SU-DHL-6 (cell line): Measurements from ENCODE around the gene GPD1.

Experiments used
- EZH2phosphoT487 ChIP-seq: fragments of 200-600 bp; sonication (generic), shearing (Covaris generic); conservative IDR thresholded peaks from 2 replicates; pipeline ENCODE4 v1.6.1; 2018; ENCODE audit warnings: mild to moderate bottlenecking, antibody characterized with exemption, low read length, moderate library complexity, mixed read lengths
- TF ChIP-seq, protein P1 (sequence below): fragments of 200-600 bp; sonication (generic); IDR thresholded peaks from one replicate; pipeline ENCODE4 v1.5.1; 2017; ENCODE audit warnings: antibody characterized with exemption, mild to moderate bottlenecking, low read length, moderate library complexity; ENCODE audit not compliant: insufficient read depth, poor library complexity, severe bottlenecking

DNA sequence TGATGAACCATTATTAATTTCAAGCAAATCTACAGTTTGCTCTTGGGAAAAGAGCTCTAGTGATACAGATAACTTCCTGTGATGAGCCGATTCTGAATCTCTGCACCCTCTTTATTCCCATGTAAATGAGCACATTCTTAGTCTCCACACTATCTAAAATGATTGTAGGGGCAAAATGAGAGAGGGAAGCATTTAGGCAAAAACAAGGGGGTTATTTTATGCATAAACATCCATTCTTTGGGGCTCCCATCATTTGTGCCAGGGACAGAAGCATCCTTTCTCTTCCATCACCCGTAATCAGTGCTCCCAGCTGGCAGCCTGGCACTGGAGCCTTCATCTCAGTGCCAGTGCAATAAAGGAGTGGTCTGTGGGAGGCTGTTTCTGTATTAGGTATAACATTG is 1.7 kb upstream of the GPD1 start:
- TF ChIP-seq, protein P1, sequence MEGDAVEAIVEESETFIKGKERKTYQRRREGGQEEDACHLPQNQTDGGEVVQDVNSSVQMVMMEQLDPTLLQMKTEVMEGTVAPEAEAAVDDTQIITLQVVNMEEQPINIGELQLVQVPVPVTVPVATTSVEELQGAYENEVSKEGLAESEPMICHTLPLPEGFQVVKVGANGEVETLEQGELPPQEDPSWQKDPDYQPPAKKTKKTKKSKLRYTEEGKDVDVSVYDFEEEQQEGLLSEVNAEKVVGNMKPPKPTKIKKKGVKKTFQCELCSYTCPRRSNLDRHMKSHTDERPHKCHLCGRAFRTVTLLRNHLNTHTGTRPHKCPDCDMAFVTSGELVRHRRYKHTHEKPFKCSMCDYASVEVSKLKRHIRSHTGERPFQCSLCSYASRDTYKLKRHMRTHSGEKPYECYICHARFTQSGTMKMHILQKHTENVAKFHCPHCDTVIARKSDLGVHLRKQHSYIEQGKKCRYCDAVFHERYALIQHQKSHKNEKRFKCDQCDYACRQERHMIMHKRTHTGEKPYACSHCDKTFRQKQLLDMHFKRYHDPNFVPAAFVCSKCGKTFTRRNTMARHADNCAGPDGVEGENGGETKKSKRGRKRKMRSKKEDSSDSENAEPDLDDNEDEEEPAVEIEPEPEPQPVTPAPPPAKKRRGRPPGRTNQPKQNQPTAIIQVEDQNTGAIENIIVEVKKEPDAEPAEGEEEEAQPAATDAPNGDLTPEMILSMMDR: no peak
- no peak for TF ChIP-seq EZH2phosphoT487
